Esophagus (tissue), 2 donors: Measurements from ENCODE around the gene OR14A16. TPM values are rescaled to one million over a fixed set of nuclear protein-coding genes. Genes with fewer than 3 reads are reported as not detected.

ENCODE experiments used
- H3K27ac ChIP-seq, 2 donors: one replicate each; pipeline ENCODE4 v1.5.1; 2013; ENCODE audit warnings: low read depth in 2 of 2, mild to moderate bottlenecking in 2 of 2, inconsistent platforms in 1 of 2, low read length in 1 of 2, moderate library complexity in 1 of 2
- H3K27me3 ChIP-seq, 2 donors: one replicate each; pipeline ENCODE4 v1.6.1; 2013; ENCODE audit warnings: low read length in 2 of 2, control low read depth in 1 of 2, mild to moderate bottlenecking in 1 of 2; ENCODE audit not compliant: insufficient read depth in 2 of 2, control insufficient read depth in 1 of 2
- H3K36me3 ChIP-seq, 2 donors: one replicate each; pipeline ENCODE4 v1.6.1; 2013; ENCODE audit warnings: low read length in 1 of 2; ENCODE audit not compliant: control insufficient read depth in 2 of 2, insufficient read depth in 2 of 2
- H3K4me1 ChIP-seq, 2 donors: one replicate each; pipeline ENCODE4 v1.6.1; 2013; ENCODE audit warnings: low read length in 1 of 2; ENCODE audit not compliant: control insufficient read depth in 2 of 2, insufficient read depth in 2 of 2
- H3K4me3 ChIP-seq, 2 donors: one replicate each; pipeline ENCODE4 v1.5.1; 2013; ENCODE audit warnings: low read length in 2 of 2, mild to moderate bottlenecking in 2 of 2, low read depth in 1 of 2, moderate library complexity in 1 of 2
- H3K9me3 ChIP-seq, 2 donors: one replicate each; pipeline ENCODE4 v1.6.1; 2013; ENCODE audit warnings: mild to moderate bottlenecking in 2 of 2, low read depth in 1 of 2, low read length in 1 of 2, moderate library complexity in 1 of 2; ENCODE audit not compliant: control insufficient read depth in 2 of 2, insufficient read depth in 1 of 2
- WGBS, 2 donors: extraction: QIAGEN DNeasy Blood & Tissue Kit; methylation state at CpG; one replicate each; pipeline ENCODE4 v1.1.7; 2013; 5-methylcytosine and 5-hydroxymethylcytosine counted together
- polyA plus RNA-seq, 2 donors: library from polyadenylated mRNA; stranded (reverse); fragments of 200-250 nt; gene quantifications; one replicate each; pipeline ENCODE4 v1.2.3, GENCODE V29; 2013
- donor health status: healthy with polysubstance abuse.
- donor health status: Bipolar disorder and iron deficiency.

The OR14A16 gene
- polyA plus RNA-seq, 2 donors = not detected

DNA sequence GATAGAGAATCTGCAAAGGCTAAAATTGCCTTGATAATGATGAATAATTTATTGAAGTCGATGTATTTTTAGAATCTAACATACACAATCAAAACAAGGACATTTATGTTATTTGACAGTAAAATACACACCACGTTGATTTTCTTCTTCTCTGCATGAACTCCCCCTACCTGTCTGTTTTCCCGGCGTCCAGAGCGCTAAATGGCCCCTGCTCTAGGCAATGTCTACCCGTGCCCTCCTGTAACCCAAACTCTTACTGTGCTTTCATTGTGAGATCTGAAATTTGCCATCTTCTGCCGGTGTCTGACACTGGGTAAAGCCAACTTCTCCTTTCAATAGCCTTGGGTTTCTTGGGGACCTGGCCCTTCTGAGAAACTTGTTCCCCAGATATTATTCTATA is 24.4 kb upstream of the OR14A16 start:
- no peaks in the 10 kb centered on the region for H3K9me3 ChIP-seq
- 80 to 87% methylated on average over 7 of the region's 7 CpGs for WGBS, 2 donors
- peaks cover 0 to 4% of the 10 kb centered on the region in 2 donors for H3K27me3 ChIP-seq
- H3K4me3 ChIP-seq = no peak overlapping the region
- no peaks in the 10 kb centered on the region for H3K4me1 ChIP-seq
- H3K27ac ChIP-seq = no peak overlapping the region
- H3K36me3 ChIP-seq = no peaks in the 10 kb centered on the region

DNA sequence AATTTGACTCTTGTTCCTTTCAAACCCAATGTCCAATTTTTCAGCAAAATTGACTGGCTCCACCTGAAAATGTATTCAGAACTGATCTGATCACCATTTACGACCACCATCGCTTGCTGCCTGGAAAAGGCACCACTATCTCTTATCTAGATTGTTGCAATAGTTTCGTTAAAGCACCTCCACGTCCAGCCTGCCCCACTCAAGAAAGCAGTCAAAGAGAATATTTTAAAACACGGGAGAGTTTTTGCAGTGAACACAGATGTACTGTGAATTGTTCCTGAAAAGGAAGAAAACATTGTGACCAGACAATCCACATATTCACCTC is 21.7 kb upstream of the OR14A16 start:
- WGBS, 2 donors = 68 to 81% methylated on average over 5 of the region's 5 CpGs
- no peak overlapping the region for H3K4me3 ChIP-seq
- H3K36me3 ChIP-seq = no peaks in the 10 kb centered on the region
- H3K4me1 ChIP-seq = no peaks in the 10 kb centered on the region
- H3K27me3 ChIP-seq = no peaks in the 10 kb centered on the region
- peaks cover 3 to 5% of the 10 kb centered on the region in 2 donors for H3K9me3 ChIP-seq
- H3K27ac ChIP-seq = no peak overlapping the region

DNA sequence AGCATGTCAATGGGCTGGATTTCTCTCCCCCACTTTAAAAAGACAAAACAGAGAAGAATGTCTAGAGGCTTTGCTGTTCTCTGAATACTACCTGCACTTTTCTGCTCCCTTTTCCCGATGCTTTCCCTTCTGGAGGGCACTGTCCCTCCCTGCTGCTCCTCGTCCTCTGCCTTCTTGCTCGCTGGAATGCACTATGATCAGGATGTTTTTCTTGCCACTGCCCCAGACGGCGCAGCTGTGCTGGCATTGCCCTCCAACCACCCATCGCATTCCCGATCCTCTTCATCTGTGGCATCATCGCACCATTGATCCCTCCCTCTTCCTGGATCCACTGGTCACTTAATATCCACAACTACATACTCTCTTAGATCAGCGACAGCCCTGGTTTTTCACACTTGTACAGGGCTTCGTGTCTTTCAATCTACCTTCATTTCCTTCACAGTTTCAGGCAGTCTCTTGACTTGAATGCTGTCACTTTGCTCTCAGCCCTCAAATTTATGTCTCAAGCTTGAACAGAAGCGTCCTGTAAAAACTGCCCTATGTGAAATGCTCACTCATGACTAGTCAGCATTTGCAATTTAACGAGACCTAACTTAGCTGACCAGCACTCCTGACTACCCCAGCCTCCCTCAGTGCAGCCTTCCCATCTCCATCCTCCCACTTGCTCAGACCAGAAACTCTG is 21.2 kb upstream of the OR14A16 start:
- Histone ChIP-seq H3K36me3 (no peaks in the 10 kb centered on the region), H3K4me3 (no peak overlapping the region), H3K4me1 (no peaks in the 10 kb centered on the region), H3K9me3 (peaks cover 3 to 5% of the 10 kb centered on the region in 2 donors), H3K27ac (no peak overlapping the region), H3K27me3 (no peaks in the 10 kb centered on the region)
- WGBS, 2 donors = 73% methylated on average over 12 of the region's 12 CpGs

DNA sequence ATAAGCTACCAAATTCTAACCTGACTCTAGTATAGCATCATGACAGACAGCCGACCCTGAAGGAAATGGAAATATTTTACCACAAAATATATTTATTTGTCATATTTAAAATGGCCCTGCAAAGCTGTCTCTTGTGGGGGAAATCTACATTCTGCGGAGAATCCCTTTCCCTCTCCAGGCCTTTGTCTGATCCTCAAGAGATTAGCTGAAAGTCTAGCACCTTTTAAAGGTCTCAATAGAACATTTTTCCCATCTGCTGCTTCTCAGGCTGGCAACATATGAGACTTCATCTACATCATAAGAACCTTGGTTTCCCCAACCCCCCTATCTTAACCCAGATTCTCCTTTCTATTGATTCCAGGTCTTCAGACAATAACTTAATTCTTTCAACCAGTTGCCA is 19.5 kb upstream of the OR14A16 start:
- Histone ChIP-seq H3K4me1 (no peaks in the 10 kb centered on the region), H3K4me3 (no peak overlapping the region), H3K27me3 (no peaks in the 10 kb centered on the region), H3K9me3 (peaks cover 3 to 5% of the 10 kb centered on the region in 2 donors), H3K36me3 (no peaks in the 10 kb centered on the region), H3K27ac (no peak overlapping the region)
- WGBS, 2 donors = 51 to 84% methylated on average over 2 of the region's 2 CpGs

DNA sequence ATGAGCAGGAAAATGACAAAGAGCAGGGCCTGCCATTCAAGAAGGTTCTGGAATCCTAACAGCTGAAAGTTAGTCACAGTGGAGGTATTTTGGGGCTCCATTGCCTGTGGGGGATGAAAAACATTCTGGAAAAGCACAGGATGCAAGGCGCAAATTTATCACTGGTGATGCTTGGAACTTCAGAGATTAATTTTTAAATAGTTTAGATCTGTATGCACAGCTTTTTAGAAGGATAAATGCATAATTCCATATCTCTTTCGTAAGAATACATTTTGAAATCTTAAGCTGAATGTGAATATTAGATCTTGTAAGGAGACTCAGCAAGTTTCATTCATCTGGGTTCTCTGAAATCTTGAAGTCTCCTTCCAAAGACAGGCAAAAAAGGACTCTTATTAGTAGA is 17.9 kb upstream of the OR14A16 start, which contains the start of gene OR11L1:
Gene OR11L1, minus strand, starts transcription at position 101 of the 400 bp plus-strand sequence. Its CDS starts 0 bp downstream, at position 101.
- Histone ChIP-seq H3K27ac (no peak within 1 kb of the TSS), H3K36me3 (no peaks in the 10 kb centered on the region), H3K27me3 (no peaks in the 10 kb centered on the region), H3K9me3 (peaks cover 3 to 5% of the 10 kb centered on the region in 2 donors), H3K4me1 (no peaks in the 10 kb centered on the region), H3K4me3 (no peak within 1 kb of the TSS)
- WGBS, 2 donors = 88 to 89% methylated on average over 2 of the region's 2 CpGs

DNA sequence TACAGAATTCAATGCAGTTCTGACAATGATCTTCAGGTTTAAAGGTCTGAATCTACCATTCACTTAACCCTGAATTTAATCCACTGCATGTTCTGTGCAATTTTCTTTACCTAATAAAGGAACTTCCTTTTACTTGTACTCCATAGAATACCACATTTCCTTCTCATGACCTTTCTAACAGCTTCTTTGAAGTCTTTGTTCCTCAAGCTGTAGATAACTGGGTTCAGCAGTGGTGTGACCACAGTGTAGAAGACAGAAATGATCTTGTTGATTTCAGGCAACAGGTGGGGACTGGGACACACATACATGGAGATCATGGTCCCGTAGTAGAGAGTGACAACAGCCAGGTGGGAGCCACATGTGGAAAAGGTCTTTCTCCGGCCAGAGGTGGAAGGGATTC is 16.9 kb upstream of the OR14A16 start:
- Histone ChIP-seq H3K36me3 (no peaks in the 10 kb centered on the region), H3K27me3 (no peaks in the 10 kb centered on the region), H3K4me1 (no peaks in the 10 kb centered on the region), H3K4me3 (no peak overlapping the region), H3K9me3 (peaks cover 3 to 5% of the 10 kb centered on the region in 2 donors), H3K27ac (no peak overlapping the region)
- 73 to 82% methylated on average over 2 of the region's 2 CpGs for WGBS, 2 donors

DNA sequence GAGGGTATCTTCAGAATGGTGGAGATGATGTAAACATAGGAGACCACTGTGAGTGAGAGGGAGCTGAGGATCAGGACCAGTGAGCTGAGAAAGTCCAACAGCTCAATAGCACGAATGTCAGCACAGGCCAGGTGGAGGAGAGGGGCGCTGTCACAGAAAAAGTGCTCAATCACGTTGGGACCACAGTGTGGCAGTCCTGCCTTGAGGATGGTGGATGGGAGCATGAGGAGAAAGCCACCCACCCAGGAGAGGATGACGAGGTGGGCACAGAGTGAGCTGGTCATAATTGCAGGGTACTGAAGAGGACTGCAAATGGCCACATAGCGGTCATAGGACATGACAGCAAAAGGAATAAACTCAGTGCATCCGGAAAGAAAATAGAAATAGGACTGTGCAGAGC is 9.7 kb upstream of the OR14A16 start:
- Histone ChIP-seq H3K4me3 (no peak overlapping the region), H3K36me3 (no peaks in the 10 kb centered on the region), H3K27me3 (no peaks in the 10 kb centered on the region), H3K27ac (no peak overlapping the region), H3K9me3 (peaks cover 0 to 2% of the 10 kb centered on the region in 2 donors), H3K4me1 (no peaks in the 10 kb centered on the region)
- 63 to 69% methylated on average over 6 of the region's 6 CpGs for WGBS, 2 donors

DNA sequence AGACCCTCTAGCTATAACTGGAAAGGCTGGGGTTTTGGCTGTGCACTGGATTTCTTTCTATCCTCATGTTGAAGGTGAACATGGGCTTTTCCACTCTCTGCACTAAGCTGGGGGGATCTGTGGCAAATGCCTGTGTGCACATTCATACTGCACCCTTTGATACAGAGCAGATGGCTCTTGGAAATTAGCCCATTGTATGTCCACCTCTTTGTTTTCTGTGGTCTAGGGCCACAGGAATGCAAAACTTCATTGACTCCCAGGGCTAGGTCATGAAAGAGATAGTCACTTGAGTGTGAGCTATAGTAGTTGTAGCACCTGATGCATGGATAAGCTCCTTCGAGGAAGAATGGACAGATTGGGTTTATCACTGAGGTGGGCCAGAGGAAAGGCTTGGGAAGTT is 5.7 kb upstream of the OR14A16 start:
- no peaks in the 10 kb centered on the region for H3K4me1 ChIP-seq
- H3K9me3 ChIP-seq = peaks cover 0 to 2% of the 10 kb centered on the region in 2 donors
- no peak overlapping the region for H3K4me3 ChIP-seq
- H3K36me3 ChIP-seq = no peaks in the 10 kb centered on the region
- H3K27ac ChIP-seq = no peak overlapping the region
- WGBS, 2 donors = 20 to 69% methylated on average over 1 of the region's 1 CpG
- no peaks in the 10 kb centered on the region for H3K27me3 ChIP-seq

DNA sequence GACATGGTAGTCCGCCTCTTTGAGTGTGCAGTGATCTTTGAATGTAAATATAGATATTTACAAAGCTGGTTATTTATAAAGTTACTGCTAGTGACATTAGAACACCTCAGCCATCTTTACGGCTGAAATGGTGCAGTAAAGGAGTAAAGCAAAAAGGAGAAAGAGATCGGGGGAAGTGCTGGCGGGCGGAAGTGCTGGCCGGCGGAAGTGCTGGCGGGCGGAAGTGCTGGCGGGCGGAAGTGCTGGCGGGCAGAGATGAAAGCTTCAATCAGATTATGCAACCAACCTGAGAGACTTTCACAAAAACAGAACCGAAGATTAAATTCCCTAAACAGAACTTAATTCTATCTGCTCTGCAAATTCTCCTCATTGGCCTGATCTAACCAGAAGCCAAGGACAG is 1.4 kb upstream of the OR14A16 start:
- H3K36me3 ChIP-seq = no peaks in the 10 kb centered on the region
- H3K27me3 ChIP-seq = no peaks in the 10 kb centered on the region
- H3K27ac ChIP-seq = no peak overlapping the region
- no peak overlapping the region for H3K4me3 ChIP-seq
- 90 to 95% methylated on average over 13 of the region's 13 CpGs for WGBS, 2 donors
- no peaks in the 10 kb centered on the region for H3K9me3 ChIP-seq
- H3K4me1 ChIP-seq = no peaks in the 10 kb centered on the region

DNA sequence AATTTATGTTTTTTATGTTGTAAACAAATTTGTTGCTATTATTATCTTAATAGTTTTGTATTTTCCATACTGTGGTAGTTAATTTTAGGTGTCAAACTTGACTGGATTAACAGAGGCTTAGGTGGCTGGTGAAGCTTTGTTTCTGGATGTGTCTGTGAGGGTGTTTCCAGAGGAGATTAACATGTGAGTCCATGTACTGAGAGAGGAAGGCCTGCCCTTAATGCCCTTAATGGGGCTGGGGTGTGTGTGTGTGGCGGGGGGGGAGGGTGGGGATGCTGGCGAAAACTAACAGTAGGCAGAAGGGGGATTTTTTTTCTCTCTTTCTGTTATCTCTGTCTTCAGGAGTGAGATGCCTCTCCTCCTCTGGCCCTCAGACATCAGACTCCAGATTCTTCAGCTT is 1.9 kb downstream of the OR14A16 start:
- Histone ChIP-seq H3K36me3 (no peaks in the 10 kb centered on the region), H3K27ac (no peak overlapping the region), H3K4me1 (no peaks in the 10 kb centered on the region), H3K27me3 (no peaks in the 10 kb centered on the region), H3K9me3 (no peaks in the 10 kb centered on the region), H3K4me3 (no peak overlapping the region)
- 39 to 65% methylated on average over 2 of the region's 2 CpGs for WGBS, 2 donors
